K562 treated with DMSO at 1 percent for 4 hours (cell line): ENCODE data around the gene UBXN7. TPM values are rescaled to one million over a fixed set of nuclear protein-coding genes. Genes with fewer than 3 reads are reported as not detected.

Experiments
- total RNA-seq: library from RNA; unstranded; fragments of 300-600 nt; gene quantifications from 2 replicates; pipeline ENCODE4 v1.2.3, GENCODE V29; 2022; ENCODE audit not compliant: insufficient read depth

The UBXN7 gene, protein sequence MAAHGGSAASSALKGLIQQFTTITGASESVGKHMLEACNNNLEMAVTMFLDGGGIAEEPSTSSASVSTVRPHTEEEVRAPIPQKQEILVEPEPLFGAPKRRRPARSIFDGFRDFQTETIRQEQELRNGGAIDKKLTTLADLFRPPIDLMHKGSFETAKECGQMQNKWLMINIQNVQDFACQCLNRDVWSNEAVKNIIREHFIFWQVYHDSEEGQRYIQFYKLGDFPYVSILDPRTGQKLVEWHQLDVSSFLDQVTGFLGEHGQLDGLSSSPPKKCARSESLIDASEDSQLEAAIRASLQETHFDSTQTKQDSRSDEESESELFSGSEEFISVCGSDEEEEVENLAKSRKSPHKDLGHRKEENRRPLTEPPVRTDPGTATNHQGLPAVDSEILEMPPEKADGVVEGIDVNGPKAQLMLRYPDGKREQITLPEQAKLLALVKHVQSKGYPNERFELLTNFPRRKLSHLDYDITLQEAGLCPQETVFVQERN
- 9.9 and 13.4 TPM in 2 replicates for total RNA-seq

DNA sequence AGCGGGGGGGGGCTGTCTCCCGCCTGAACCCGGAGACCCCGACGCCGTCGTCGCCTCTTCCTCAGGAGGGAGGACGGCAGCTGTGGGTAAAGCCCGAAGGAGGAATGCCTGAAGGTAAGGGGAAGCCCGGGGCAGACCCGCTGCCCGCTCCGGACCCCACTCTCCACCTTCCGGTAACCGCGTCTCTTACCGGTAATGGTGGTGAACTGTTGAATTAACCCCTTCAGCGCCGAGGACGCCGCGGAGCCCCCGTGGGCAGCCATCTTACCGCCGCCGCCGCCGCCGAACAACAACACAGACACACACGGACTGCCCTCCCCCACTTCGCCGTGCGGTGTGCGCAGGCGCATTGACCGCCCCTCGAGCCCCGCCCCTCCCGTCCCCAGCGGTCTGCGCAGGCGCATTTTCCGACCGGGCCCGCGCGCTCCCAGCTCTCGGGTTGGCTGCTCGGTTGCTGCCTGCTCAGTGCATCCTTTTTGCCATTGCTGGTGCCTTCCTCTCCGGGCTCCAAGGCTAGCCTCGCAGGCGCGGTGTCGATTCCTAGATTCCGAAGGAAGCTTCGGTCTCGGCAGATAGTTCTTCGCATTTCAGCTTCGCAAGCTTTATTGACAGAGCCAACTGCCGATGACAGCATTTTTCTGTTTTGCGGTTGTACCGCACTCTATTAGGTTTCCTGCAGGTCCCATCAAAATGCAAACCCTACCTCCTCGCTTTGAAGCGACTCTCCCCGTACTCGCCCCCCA is at the start of gene UBXN7:
TSS of gene UBXN7 (minus strand) at position 291 of the 743 bp plus-strand sequence. CDS start at position 263, 28 bp downstream.

DNA sequence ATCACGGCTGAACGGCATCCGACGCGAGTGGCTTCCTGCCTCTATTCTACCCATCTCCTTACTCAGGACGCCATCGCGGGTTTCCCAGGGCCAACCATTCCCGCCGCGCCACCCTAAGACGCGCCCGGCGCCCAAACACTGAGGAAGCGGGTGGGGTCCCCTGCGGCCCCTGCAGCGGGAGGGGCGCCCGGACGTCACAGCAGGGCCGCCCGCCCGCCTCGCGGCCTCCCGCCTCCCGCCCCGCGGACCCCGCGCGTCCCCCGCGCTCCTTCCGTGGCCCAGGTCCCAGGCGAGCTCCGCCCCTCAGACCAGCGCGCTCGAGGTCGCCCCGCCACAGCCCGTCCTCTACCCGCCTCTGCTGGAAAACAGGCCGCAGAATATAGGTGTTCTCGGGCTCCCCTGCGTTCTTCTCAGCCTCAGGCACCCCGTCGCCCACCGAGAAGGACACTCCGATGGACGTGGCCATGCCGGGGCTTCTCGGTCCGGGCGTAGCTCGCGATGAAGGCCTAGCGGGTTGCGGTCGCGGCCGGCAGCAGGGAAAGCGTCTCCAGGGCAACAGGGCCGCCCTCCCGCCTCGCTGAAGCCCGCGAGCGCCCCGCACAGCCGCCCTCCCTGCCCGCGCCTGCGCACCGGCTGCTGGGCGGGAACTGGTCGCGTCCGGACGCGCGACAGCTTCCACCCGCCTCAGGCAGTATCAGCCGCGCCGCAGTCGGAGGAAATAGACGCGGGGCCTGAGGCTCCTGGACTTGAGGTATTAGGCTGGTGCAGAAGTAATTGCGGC is 114.3 kb downstream of the UBXN7 start, which contains the start of gene DYNLT2B:
TSS of gene DYNLT2B (minus strand) at position 554 of the 781 bp plus-strand sequence. CDS start at position 466, 88 bp downstream.

Other genes with a start within 250 kb of the UBXN7 start
- gene ZDHHC19, start 221.0 kb downstream of the UBXN7 start, total RNA-seq: 4.0 and 8.2 TPM in 2 replicates
- 1.5 TPM in 1 of 2 replicates, not detected in the other for gene SLC51A, start 215.9 kb downstream of the UBXN7 start, total RNA-seq
- 32.3 and 38.4 TPM in 2 replicates for gene PCYT1A, start 144.7 kb downstream of the UBXN7 start, total RNA-seq
- gene DYNLT2B, start 114.2 kb downstream of the UBXN7 start, total RNA-seq: 6.1 and 17.6 TPM in 2 replicates
- 9.5 and 12.8 TPM in 2 replicates for gene TM4SF19, start 94.0 kb downstream of the UBXN7 start, total RNA-seq
- gene RNF168, start 71.3 kb upstream of the UBXN7 start, total RNA-seq: 11.7 and 14.9 TPM in 2 replicates
- gene SMCO1, start 82.9 kb upstream of the UBXN7 start, total RNA-seq: not detected in 2 replicates
- gene WDR53, start 136.1 kb upstream of the UBXN7 start, total RNA-seq: 14.4 and 17.7 TPM in 2 replicates
- gene FBXO45, start 136.2 kb upstream of the UBXN7 start, total RNA-seq: 8.4 and 11.7 TPM in 2 replicates
- gene NRROS, start 207.3 kb upstream of the UBXN7 start, total RNA-seq: 5.8 and 6.9 TPM in 2 replicates